ENCODE results near the gene GSC. TPM values are rescaled to one million over a fixed set of nuclear protein-coding genes. Genes with fewer than 3 reads are reported as not detected.

The GSC gene
- total RNA-seq, 4 donors from 2014 or later: 1.1 to 6.9 (median 3.2) TPM

DNA sequence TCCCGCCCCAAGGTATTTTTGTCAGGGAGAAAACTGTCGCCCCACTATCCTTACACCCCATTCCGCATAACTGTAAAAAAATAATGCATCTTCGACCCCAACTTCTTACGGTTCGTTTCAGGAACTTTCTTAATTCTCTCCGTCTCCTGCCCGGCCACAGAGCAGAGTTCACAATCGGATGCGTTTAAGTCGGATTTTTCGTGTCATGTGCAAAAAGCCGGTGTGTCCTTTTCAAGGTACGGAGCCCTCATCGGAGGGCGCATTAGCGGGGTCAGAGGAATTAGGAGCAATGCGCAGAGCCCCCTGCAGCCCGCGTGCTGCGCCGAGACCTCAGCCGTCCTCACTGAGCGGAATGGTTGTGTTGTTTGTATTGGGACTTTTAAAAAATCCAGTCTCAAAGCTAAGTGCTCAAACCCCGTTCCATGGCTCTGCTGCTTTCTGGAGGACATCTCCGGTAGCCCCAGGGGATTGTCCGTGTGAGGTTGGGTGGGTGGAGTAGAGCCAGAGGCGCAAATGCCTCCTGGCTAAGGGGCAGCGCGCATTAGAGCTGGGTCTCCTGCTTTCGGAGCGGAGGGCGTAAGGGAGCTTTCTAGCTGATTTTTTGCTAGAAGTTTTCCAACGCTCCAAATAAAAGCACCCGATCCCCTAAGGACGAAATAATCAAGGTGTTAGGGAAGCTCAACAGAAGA, 3.9 kb upstream of the GSC start:
- DNase-seq (no peak), ATAC-seq (no peak)
- Histone ChIP-seq H3K9me3 (no peaks in the 10 kb centered on the region), H3K4me3 (no peak overlapping the region), H3K36me3 (no peaks in the 10 kb centered on the region), H3K27me3 (peaks cover 64 to 76% (median 68%) of the 10 kb centered on the region in 3 donors), H3K4me1 (peaks cover 0 to 3% of the 10 kb centered on the region in 2 donors), H3K27ac (no peak overlapping the region)
- intact Hi-C loops (cut with DNase I; ENCODE audit: low total_unique reads): no loop called here
- no peak for TF ChIP-seq POLR2A (IDR thresholded peaks at IDR 0.05)
- TF ChIP-seq, protein P1, sequence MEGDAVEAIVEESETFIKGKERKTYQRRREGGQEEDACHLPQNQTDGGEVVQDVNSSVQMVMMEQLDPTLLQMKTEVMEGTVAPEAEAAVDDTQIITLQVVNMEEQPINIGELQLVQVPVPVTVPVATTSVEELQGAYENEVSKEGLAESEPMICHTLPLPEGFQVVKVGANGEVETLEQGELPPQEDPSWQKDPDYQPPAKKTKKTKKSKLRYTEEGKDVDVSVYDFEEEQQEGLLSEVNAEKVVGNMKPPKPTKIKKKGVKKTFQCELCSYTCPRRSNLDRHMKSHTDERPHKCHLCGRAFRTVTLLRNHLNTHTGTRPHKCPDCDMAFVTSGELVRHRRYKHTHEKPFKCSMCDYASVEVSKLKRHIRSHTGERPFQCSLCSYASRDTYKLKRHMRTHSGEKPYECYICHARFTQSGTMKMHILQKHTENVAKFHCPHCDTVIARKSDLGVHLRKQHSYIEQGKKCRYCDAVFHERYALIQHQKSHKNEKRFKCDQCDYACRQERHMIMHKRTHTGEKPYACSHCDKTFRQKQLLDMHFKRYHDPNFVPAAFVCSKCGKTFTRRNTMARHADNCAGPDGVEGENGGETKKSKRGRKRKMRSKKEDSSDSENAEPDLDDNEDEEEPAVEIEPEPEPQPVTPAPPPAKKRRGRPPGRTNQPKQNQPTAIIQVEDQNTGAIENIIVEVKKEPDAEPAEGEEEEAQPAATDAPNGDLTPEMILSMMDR (IDR thresholded peaks at IDR 0.05 in 4 of 5, conservative IDR thresholded peaks at IDR 0.05 in 1 of 5): no peak
- in situ Hi-C loops (cut with MboI; ENCODE audit: low sequenced_read_pairs in 4 of 4): no loop called here

- Histone ChIP-seq H3K27me3 (peaks cover 70 to 81% (median 75%) of the 10 kb centered on the region in 3 donors), H3K4me3 (no peak overlapping the region), H3K27ac (no peak overlapping the region), H3K36me3 (no peaks in the 10 kb centered on the region), H3K4me1 (peaks cover 0 to 10% of the 10 kb centered on the region in 2 donors), H3K9me3 (no peaks in the 10 kb centered on the region)
- no peak for DNase-seq
- intact Hi-C loops (cut with DNase I; ENCODE audit: low total_unique reads) (no loop called here), in situ Hi-C loops (cut with MboI; ENCODE audit: low sequenced_read_pairs in 4 of 4) (no loop called here)
- TF ChIP-seq, protein P1 (IDR thresholded peaks at IDR 0.05 in 4 of 5, conservative IDR thresholded peaks at IDR 0.05 in 1 of 5): no peak
- ATAC-seq: no peak
Observed at GRCh38 chr14:94773061-94773648, 3.2 kb upstream of the GSC start.

GRCh38 chr14:94772548-94772947, 2.6 kb upstream of the GSC start:
- Histone ChIP-seq H3K9me3 (no peaks in the 10 kb centered on the region), H3K27me3 (peaks cover 75 to 85% (median 81%) of the 10 kb centered on the region in 3 donors), H3K27ac (no peak overlapping the region), H3K36me3 (no peaks in the 10 kb centered on the region), H3K4me3 (no peak overlapping the region), H3K4me1 (peaks cover 0 to 11% of the 10 kb centered on the region in 2 donors)
- intact Hi-C loops (cut with DNase I; ENCODE audit: low total_unique reads) (no loop called here), in situ Hi-C loops (cut with MboI; ENCODE audit: low sequenced_read_pairs in 4 of 4) (no loop called here)
- TF ChIP-seq, protein P1 (IDR thresholded peaks at IDR 0.05 in 4 of 5, conservative IDR thresholded peaks at IDR 0.05 in 1 of 5): no peak
- DNase-seq (no peak), ATAC-seq (no peak)

- peaks cover 0 to 11% of the 10 kb centered on the region in 2 donors for H3K4me1 ChIP-seq
- no peak overlapping the region for H3K27ac ChIP-seq
- in situ Hi-C loops (cut with MboI; ENCODE audit: low sequenced_read_pairs in 4 of 4): no loop called here
- no peak overlapping the region for H3K4me3 ChIP-seq
- no peaks in the 10 kb centered on the region for H3K36me3 ChIP-seq
- peaks cover 80 to 87% (median 86%) of the 10 kb centered on the region in 3 donors for H3K27me3 ChIP-seq
- intact Hi-C loops (cut with DNase I; ENCODE audit: low total_unique reads): no loop called here
- TF ChIP-seq POLR2A (IDR thresholded peaks at IDR 0.05): no peak
- TF ChIP-seq, protein P1 (IDR thresholded peaks at IDR 0.05 in 4 of 5, conservative IDR thresholded peaks at IDR 0.05 in 1 of 5): no peak
- no peaks in the 10 kb centered on the region for H3K9me3 ChIP-seq
- DNase-seq (no peak), ATAC-seq (no peak)
Observed at GRCh38 chr14:94771906-94772490, 2.1 kb upstream of the GSC start.

Measured in gastrocnemius medialis (tissue), 4 donors.